Ureter (tissue), 1 donor: Measurements from ENCODE around the gene BABAM1. TPM values are rescaled to one million over a fixed set of nuclear protein-coding genes. Genes with fewer than 3 reads are reported as not detected.

ENCODE experiments used
- DNase-seq: peaks from one replicate; pipeline ENCODE4 v3.0.0-alpha.2; 2020; ENCODE audit warnings: low spot score
- total RNA-seq: library from RNA; stranded (reverse); gene quantifications from one replicate; pipeline ENCODE4 v1.2.4, GENCODE V29; 2023
- donor health status: DM: yes; HTN: yes; CAD: no.

Gene BABAM1
- total RNA-seq, 1 donor from 2014 or later = 67.7 TPM

GRCh38 chr19:17323300-17323963 lies 56.2 kb downstream of the BABAM1 start:
- no peak for DNase-seq

GRCh38 chr19:17323964-17324332 lies 56.7 kb downstream of the BABAM1 start:
- DNase-seq = no peak

GRCh38 chr19:17324357-17325114 lies 57.3 kb downstream of the BABAM1 start:
- no peak for DNase-seq

- no peak for DNase-seq
These were observed 57.9 kb downstream of the BABAM1 start for GRCh38 chr19:17325133-17325532.

GRCh38 chr19:17325881-17326594 lies 58.8 kb downstream of the BABAM1 start:
- DNase-seq = peak; percentile 79

- DNase-seq = no peak
These were observed 59.3 kb downstream of the BABAM1 start for GRCh38 chr19:17326595-17326966.

GRCh38 chr19:17327068-17327653 lies 59.9 kb downstream of the BABAM1 start:
- no peak for DNase-seq

- peak; percentile 75 for DNase-seq
These were observed 60.6 kb downstream of the BABAM1 start for GRCh38 chr19:17327654-17328516.

Other genes starting within 250 kb of the BABAM1 start
- gene CPAMD8, start 240.6 kb upstream of the BABAM1 start, total RNA-seq = 51.8 TPM
- 10.8 TPM for gene HAUS8, start 192.0 kb upstream of the BABAM1 start, total RNA-seq
- 77.3 TPM for gene MYO9B, start 191.7 kb upstream of the BABAM1 start, total RNA-seq
- gene USE1, start 52.1 kb upstream of the BABAM1 start, total RNA-seq = 20.2 TPM
- gene OCEL1, start 41.2 kb upstream of the BABAM1 start, total RNA-seq = 21.9 TPM
- 72.1 TPM for gene NR2F6, start 21.5 kb upstream of the BABAM1 start, total RNA-seq
- gene USHBP1, start 2.7 kb upstream of the BABAM1 start, total RNA-seq = 7.2 TPM
- gene ANKLE1, start 14.5 kb downstream of the BABAM1 start, total RNA-seq = 0.23 TPM
- gene ABHD8, start 36.0 kb downstream of the BABAM1 start, total RNA-seq = 6.3 TPM
- gene MRPL34, start 38.4 kb downstream of the BABAM1 start, total RNA-seq = 48.5 TPM
- gene DDA1, start 42.1 kb downstream of the BABAM1 start, total RNA-seq = 32.0 TPM
- gene ANO8, start 67.4 kb downstream of the BABAM1 start, total RNA-seq = 7.9 TPM
- 30.3 TPM for gene GTPBP3, start 70.1 kb downstream of the BABAM1 start, total RNA-seq
- gene PLVAP, start 109.9 kb downstream of the BABAM1 start, total RNA-seq = 159 TPM
- 0.86 TPM for gene CCDC194, start 126.8 kb downstream of the BABAM1 start, total RNA-seq
- 45.8 TPM for gene BST2, start 138.2 kb downstream of the BABAM1 start, total RNA-seq
- 33.0 TPM for gene MVB12A, start 152.6 kb downstream of the BABAM1 start, total RNA-seq
- gene TMEM221, start 181.2 kb downstream of the BABAM1 start, total RNA-seq = 0.31 TPM
- not detected for gene NXNL1, start 193.5 kb downstream of the BABAM1 start, total RNA-seq
- gene SLC27A1, start 203.1 kb downstream of the BABAM1 start, total RNA-seq = 17.1 TPM
- gene PGLS, start 244.2 kb downstream of the BABAM1 start, total RNA-seq = 91.7 TPM